Bone marrow (tissue), 2 donors: ENCODE results near the gene PBX4.

Experiments used
- DNase-seq, 2 donors: peaks; one replicate each; lab custom pipeline; 2025; lab: John Stamatoyannopoulos, UW

The PBX4 gene

DNA sequence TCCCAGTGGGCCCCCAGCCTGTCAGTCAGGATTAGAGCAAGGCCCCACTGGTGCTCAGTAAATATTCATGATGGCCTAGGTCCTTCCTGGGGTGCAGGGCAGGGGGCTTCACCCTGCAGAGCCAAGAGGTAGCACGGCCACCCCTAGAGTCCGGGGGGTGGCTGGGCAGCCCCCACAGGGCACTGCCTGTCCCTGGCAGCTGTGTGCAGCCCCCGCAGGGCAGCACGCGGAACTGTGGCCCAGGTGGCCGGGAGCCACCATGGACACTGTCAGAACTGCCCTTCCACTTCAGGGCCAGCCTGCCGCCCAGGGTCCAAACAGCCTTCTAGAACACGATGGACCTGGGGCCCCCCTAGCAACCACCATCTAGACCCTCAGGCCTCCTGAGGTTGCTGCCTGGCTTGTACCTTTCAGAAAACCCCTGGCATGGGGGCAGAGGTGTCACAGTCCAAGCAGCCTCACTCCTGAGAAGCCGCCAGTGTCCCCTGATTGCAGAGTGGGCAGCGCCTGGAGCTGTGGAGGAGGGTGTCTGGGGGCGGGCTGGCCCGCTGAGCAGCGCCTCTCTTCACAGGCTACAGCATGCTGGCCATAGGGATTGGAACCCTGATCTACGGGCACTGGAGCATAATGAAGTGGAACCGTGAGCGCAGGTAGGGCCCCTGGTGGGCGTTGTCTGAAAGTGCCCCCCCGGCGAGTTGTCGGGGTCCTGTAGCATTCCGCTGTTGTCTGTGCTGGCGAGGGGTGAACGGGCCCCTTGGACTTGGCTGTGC, 92.7 kb downstream of the PBX4 start:
- DNase-seq = no peak

DNA sequence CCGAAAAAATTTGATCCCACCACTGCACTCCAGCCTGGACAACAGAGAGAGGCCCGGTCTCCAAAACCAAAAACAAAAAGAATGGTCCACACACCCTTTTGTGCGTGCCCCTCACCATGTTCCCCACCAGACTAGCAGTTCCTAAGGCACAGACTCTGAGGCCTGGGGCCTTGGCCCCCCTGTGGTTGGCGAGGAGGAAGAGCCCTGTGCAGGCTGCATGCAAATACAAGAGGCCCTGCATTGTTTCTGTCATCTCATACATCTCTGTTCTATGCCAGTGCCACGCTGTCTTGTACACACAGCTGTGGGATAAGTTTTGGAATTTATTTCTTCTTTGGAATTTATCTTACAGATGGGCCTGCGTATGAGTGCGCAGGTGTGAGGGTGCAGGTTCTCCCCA, 94.4 kb downstream of the PBX4 start:
- DNase-seq = no peak

DNA sequence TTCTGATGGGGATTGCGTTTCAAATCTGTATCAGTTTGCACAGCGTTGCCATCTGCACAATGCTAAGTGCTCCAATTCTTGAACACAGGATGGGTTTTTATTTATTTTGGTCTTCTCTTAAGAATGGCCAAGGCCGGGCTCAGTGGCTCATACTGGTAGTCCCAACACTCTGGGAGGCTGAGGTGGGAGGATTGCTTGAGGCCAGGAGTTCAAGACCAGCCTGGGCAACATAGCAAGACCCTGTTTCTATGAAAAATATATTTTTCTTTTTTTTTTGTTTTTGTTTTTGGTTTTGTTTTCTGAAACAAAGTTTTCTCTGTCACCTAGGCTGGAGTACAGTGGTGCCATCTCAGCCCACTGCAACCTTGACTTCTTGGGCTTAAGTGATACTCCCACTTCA, 95.3 kb downstream of the PBX4 start:
- no peak for DNase-seq

DNA sequence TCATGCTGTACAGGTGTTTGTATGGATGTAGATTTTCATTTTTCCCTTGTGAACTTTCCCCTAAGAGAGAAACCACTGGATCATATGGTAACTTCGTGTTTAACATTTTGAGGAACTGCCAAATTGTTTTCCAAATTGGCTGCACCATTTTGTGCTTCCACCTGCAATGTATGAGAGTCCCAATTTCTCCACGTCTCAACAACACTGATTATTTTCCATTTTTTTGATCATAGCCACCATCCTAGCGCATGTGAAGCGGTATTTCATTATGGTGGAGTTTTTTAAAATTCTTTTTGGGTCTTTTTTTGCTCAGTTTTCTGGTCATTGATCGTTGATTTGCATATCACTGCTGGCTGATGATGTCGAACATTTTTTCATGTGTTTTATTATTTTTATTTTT, 97.5 kb downstream of the PBX4 start:
- no peak for DNase-seq

DNA sequence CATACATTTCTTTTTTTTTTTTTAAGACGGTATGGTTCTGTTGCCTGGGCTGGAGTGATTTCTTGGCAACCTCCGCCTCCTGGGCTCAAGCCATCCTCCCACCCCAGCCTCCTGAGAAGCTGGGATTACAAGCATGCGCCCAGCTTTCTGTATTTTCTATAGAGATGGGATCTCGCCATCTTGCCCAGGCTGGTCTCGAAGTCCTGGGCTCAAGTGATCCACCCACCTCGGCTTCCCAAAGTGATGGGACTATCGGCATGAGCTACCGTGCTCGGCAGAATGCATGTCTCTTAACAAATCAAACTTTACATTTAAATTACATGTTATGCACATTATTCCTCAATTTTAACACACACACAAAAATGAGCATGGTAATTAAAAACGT, 101.3 kb downstream of the PBX4 start:
- DNase-seq = no peak

DNA sequence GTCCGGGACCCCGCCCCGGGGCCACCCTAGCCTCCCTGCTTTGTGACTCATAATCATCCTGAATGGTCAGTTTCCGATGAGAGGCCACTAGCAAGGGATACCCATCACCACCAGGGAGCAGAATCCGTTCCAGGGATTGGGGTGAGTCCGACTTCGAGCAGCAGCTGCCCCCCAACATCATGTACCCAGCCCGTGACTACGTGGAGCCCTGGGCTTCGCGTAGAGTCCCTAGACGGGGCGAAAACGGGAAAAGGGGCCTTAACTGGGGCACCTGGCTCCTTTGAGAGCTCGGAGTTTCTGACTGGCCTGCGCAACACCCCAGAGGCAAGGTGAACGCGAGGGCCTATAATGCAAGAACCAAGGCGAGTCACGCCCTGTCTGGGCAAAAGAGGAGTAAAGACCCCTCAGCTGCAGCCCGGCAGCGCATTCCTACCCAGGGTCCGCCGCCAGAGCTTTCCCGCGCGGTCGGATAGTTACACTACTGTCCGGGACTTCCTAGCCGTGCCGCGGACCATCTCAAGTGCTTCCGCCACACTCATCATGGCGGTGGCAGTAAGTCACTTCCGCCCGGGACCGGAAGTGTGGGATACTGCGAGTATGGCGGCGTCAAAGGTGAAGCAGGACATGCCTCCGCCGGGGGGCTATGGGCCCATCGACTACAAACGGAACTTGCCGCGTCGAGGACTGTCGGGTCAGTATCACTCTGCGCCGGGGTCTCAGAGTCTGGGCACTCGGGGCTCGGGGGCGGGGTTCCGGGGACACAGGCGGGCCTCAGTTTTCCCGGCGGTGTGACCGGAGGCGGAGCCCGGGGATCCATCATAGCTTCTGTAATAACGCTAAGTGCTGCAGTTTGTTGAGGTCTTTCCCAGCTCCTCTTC, 102.6 kb downstream of the PBX4 start, which contains the start of gene NDUFA13:
NDUFA13 (plus strand) TSS at position 584 of the 878 bp plus-strand sequence; CDS start at position 598, 14 bp downstream.
- DNase-seq = peak; percentile 84 to 96

DNA sequence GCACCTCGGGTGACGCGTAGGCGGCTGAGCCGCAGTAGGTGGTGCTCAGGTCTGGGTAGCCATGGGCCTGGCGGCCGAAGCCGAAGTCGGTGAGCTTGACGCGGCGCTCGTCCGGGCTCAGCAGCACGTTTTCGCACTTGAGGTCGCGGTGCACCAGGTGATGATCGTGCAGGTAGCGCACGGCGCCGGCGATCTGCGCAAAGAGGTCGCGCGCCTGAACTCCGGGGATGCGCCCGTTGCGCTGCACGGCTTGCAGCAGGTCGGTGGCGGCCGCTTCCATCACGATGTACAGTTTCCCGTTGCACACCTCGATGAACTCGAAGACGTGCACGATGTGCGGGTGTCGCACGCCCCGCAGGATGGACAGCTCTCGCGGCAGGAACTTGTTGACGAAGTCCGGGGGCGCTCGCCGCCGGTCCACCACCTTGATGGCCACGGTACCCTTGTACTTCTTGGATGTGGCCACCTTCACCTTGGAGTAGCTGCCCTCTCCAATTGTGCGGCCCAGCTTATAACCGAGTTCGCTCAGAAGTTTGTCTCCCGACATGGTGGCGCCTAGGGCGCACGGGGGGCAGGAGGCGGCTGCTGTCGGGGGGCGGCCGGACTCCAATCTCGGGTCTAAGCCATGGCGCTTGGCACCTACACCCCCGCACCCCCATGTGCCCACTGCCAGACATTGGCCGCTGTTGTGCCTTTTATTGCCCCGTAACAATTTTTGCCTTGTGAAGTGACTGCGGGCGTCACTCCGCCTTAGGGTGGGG, 103.4 kb downstream of the PBX4 start, which contains the start of gene TSSK6:
TSSK6 (minus strand) TSS at position 668 of the 761 bp plus-strand sequence; CDS start at position 547, 121 bp downstream.
- no peak for DNase-seq

DNA sequence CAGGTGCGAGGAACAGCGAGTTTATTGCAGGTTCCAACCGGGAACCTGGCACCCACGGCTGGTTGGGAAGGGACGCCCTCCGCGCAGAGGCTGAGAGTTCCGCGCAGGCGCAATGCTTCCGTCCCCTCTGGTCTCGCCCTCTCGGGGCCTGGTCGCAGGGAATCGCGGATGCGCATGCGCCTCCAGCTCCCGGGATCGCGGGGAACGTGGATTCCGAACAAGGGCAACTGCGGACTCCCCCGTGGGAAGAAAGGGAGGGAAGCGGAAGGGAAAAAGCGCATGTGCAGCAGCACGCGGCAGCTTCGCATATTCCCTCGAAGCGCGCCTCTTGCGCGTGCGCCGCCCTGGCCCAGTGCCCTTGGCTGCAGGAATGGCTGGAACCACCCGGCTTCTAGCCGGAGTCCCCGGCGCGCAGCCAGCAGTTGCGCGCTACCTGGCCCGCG, 104.3 kb downstream of the PBX4 start:
- DNase-seq = no peak

DNA sequence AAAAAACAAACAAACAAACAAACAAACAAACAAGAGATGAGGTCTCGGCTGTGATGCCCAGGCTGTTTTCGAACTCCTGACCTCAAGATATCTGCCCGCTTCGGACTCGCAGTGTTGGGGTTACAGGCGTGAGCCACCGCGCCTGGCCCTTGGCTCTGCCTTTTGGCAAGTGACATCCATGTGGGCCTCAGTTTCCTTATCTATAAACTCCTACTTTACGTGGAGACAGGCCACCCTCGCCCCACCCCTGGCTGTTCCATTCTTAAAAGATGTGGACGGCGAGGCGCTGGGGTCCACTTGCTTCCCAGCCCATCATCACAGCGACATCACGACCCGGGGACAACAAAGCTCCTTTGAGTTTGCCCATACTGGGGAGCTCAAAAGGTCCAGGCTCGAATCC, 104.8 kb downstream of the PBX4 start:
- DNase-seq = no peak
